ENCODE data around the gene MYBPH.

MYBPH gene

GRCh38 chr1:203165101-203165799 lies 10.4 kb downstream of the MYBPH start:
- DNase-seq, result no peak

GRCh38 chr1:203163891-203164635 lies 11.6 kb downstream of the MYBPH start:
- DNase-seq, result no peak

- no peak for DNase-seq
These were observed 13.2 kb downstream of the MYBPH start for GRCh38 chr1:203162403-203162802.

GRCh38 chr1:203161703-203162102 lies 13.9 kb downstream of the MYBPH start:
- no peak for DNase-seq

- no peak for DNase-seq
These were observed 14.5 kb downstream of the MYBPH start for GRCh38 chr1:203161175-203161574.

GRCh38 chr1:203159844-203160243 lies 15.8 kb downstream of the MYBPH start:
- DNase-seq, result no peak

- DNase-seq, result no peak
These were observed 16.5 kb downstream of the MYBPH start for GRCh38 chr1:203158960-203159665.

GRCh38 chr1:203158423-203158822 lies 17.2 kb downstream of the MYBPH start:
- no peak for DNase-seq

- no peak for DNase-seq
These were observed 19.3 kb downstream of the MYBPH start for GRCh38 chr1:203156280-203156679.

- DNase-seq, result no peak
These were observed 21.4 kb downstream of the MYBPH start for GRCh38 chr1:203153989-203154821.

- DNase-seq, result no peak
These were observed 22.3 kb downstream of the MYBPH start for GRCh38 chr1:203153051-203153988.

GRCh38 chr1:203152158-203153034 lies 23.2 kb downstream of the MYBPH start:
- no peak for DNase-seq

GRCh38 chr1:203151362-203152157 lies 24.1 kb downstream of the MYBPH start:
- no peak for DNase-seq

- DNase-seq, result no peak
These were observed 24.9 kb downstream of the MYBPH start for GRCh38 chr1:203150511-203151297.

- DNase-seq, result no peak
These were observed 26.3 kb downstream of the MYBPH start for GRCh38 chr1:203149188-203149840.

- no peak for DNase-seq
These were observed 27.0 kb downstream of the MYBPH start for GRCh38 chr1:203148579-203148978.

- no peak for DNase-seq
These were observed 27.5 kb downstream of the MYBPH start for GRCh38 chr1:203148127-203148526.

- DNase-seq, result no peak
These were observed 28.2 kb downstream of the MYBPH start for GRCh38 chr1:203147376-203147775.
